Measurements from ENCODE around the gene SHISAL2A.
A peak's percentile ranks its signal among the peaks of the same experiment; 100 is the strongest.

SHISAL2A gene

DNA sequence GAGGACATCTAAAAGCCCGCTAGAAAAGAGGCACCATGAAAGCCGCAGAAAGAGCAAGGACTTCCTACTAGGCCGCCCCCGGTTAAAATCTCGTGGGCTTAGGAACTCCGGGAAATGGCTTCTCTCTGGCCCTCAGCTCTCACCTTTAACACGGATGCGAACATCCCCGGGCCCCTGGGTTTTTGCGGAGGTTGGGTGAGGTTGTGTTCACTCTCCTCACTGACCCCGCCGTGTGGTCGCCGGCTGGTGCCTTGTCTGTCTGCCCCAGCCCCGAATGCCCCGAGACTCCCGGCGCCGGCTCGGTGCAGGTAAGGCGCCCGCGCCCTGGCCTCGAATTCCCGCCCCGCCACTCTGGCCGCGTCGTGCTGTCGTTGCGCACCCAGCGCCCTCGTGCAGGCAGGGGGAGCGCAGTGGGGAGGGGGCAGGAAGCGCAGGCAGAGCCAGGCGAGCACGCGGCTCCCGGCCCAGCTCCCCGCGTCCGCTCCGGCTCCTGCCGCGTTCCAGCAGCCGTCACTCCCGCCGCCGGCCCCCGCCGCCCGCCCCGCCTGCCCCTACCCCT, at the start of gene SHISAL2A:
Gene SHISAL2A, plus strand, starts transcription at position 437 of the 559 bp plus-strand sequence. CDS start 326 bp downstream, outside the sequence.
- DNase-seq (ENCODE audit: low spot score) = no peak

GRCh38 chr1:52585474-52585873, 47.5 kb upstream of the SHISAL2A start:
- no peak for DNase-seq (ENCODE audit: low spot score)

DNA sequence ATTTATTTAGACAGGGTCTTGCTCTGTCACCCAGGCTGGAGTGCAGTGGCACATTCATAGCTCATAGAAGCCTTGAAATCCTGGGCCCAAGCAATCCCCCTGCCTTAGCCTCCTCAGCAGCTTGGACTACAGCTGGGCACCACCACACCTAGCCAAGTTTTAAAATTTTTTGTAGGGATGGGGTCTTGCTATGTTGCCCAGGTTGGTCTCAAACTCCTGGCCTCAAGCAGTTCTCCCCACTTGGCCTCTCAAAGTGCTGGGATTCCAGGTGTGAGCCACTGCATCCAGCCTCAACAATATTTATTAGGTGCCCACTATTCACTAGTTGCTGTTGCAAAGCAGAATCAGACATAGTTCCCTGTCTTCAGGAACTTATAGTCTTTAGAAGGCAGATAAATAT, 44.9 kb upstream of the SHISAL2A start:
- no peak for DNase-seq (ENCODE audit: low spot score)

- DNase-seq (ENCODE audit: low spot score) = no peak
Measured at GRCh38 chr1:52588535-52588934, 44.4 kb upstream of the SHISAL2A start.

DNA sequence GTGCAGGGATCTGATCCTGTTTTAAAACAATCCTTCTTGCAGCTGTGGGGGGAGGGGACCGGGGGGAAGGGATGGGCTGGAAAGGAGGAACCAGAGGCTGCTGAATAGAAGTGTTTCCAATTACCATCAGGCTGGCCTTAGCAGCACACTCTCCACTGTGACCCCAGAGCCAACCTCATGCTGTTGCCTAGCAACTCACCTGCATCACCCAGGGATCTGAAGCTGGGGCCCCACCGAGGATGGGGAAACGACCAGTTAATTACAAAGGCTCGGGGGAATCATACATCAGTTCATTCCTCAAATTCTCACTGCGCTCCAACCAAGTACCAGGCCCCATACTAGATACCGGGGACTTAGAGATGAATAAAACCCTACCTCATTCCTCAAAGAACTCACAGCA, 42.7 kb upstream of the SHISAL2A start:
- DNase-seq (ENCODE audit: low spot score) = no peak

DNA sequence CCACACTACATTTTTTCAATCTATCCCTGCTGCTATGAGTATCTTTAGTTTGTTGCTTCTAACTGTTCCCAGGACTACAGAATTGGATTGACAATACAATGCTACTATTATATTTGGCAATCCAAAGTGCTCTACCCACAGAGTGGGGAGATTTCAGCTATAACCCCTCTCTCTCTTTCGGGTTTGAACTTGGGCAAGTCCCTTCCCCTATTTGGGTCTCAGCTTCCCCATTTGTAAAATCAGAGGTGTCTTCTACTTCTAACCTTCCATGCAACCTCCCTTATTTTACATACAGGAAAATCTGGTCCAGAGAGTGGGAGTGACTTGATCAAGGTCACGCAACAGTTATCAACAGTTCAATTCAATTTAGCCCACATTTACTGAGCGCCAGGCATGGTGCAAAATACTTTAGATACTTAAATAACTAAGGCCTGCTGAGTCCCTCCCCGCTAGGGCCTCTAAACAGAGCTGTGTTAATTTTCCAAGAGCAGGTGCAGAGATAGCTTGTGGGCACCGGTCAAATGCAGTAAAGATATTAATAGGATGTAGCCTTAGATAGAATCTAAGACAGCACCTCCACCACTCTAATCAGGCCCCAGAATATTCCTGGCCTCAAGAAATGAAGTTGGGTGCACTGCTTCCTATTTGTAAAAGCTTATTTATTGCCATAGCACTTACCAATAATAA, 40.2 kb upstream of the SHISAL2A start:
- no peak for DNase-seq (ENCODE audit: low spot score)

- no peak for DNase-seq (ENCODE audit: low spot score)
Measured at GRCh38 chr1:52593495-52593894, 39.5 kb upstream of the SHISAL2A start.

DNA sequence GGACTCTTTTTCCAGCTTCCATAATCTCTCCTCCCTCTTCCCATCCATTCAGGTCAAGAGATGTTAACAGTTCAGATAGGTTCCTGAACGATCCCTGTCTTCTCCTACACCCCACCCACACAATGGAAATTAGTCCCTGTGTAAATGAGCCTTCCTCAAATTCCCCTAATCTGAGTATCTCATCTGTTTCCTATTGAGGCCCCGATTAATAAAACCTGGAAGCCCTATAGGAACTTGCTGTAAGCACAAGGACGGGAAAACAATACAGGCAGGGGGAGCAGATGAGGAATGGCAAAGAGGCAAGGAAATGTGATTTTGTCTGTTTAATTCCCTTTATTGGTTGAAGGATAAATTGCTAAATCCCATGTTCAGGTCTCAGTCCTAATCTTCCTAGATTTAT, 37.9 kb upstream of the SHISAL2A start:
- no peak for DNase-seq (ENCODE audit: low spot score)

GRCh38 chr1:52597912-52598311, 35.1 kb upstream of the SHISAL2A start:
- DNase-seq (ENCODE audit: low spot score) = no peak

DNA sequence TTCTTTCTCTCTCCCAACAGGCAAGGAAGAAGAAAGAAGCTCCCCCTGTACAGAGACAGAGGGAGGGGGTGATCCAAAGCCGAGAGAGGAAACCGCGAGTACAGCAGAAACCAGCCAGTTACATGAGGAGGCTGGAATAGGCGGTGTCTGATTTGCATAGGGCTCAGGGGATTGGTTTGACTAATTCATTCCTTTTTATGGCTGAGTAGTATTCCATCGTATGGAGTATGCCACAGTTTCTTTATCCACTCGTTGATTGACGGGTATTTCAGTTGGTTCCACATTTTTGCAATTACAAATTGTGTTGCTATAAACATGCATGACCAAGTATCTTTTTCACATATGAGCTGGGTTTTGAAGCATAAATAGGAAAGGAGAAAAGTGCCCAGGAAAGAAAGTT, 34.2 kb upstream of the SHISAL2A start:
- no peak for DNase-seq (ENCODE audit: low spot score)

DNA sequence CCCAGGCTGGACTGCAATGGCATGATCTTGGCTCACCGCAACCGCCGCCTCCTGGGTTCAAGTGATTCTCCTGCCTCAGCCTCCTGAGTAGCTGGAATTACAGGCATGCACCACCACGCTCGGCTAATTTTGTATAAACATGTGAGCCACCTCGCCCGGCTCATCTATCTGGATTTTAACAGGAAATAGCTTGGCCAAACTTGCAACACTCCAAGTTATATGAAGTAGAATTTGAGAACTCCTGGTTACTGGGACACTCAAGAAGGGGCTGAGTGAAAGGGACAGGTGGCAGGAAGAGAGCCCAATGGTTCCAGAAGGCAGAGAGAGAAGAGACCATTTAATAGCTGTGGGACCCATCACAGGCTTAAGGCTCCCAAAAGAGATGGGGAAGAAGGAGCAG, 33.7 kb upstream of the SHISAL2A start:
- DNase-seq (ENCODE audit: low spot score) = no peak

DNA sequence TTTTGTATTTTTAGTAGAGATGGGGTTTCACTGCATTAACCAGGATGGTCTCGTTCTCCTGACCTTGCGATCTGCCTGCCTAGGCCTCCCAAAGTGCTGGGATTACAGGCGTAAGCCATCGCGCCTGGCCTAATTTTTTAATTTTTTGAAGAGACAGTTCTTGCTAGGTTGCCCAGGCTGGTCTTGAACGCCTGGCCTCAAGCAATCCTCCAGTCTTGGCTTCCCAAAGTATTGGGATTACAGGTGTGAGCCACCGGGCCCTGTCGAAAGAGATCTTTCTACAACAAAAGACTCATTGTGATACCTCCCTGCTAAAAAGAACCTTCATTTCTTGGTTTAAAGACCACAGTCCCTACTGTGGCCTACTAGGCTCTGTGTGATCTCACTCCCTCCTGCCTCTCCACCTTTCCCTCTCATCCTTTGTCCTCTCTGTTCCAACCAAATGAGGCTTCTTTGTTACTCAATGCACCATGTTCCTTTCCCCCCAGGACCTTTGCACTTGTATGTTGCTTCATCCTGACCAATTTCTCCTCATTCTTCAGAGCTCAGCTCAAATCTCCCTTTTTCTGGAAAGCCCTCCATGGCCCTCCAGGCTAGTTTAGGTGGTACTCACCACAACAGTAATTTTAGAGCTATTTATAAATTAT, 32.3 kb upstream of the SHISAL2A start:
- no peak for DNase-seq (ENCODE audit: low spot score)

DNA sequence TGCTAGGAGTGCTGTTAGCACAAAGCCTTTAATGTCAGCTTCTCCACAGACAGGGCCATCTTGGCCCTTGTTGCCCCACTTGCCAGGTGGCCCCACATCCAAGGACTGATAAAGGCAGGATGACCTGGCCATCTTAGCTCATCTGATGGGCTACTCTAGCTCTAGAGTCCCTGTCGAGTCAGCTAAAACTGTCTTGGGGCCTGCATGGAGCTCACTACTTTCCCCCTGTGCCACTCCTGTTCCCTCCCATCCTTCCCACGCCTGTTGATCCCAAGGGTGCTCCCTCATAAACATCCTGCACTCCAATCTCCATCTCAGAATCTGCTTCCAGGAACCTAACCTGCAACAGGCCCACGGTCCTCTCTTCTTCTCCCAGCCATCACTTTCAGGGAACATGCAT, 31.4 kb upstream of the SHISAL2A start:
- no peak for DNase-seq (ENCODE audit: low spot score)

GRCh38 chr1:52601991-52602855, 30.7 kb upstream of the SHISAL2A start, which contains the start of gene GPX7:
GPX7 (plus strand) TSS chr1:52602371; CDS start chr1:52602410, 39 bp downstream.
- DNase-seq (ENCODE audit: low spot score) = peak; percentile 72

DNA sequence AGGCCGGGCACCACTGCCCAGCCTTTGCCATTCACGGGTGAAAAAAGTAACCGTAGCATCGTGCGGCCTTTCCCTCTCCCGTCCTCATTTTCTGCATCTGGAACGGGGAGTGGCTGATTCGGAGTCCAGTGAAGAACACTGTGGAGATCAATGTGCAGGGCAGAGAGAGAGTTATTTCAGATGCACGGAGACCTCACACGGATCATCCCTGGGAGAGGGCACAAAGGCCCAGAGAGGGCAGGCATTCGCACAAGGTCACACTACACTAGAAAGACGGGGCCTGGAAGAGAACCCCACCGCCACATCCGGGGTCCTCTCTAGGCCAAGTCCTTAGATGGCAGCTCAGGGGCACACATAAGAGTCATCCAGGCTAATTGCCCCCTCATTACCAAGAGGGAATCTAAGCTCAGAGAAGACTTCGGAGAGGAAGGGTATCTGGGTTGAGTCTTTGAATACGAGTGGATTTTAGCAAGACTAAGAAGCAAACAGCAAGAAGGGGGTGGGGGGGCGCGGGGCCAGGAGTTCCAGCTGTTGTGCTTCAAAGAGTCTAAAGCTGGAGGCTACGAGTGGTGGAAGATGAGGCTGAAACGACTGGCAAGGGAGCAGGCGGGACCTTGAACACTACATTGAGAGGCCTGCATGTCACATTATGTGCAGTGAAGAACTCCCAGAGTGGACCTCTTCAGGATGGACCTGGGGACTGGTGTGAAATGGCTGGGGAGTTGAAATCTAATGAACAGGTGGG, 29.9 kb upstream of the SHISAL2A start:
- peak; percentile 74 for DNase-seq (ENCODE audit: low spot score)

DNA sequence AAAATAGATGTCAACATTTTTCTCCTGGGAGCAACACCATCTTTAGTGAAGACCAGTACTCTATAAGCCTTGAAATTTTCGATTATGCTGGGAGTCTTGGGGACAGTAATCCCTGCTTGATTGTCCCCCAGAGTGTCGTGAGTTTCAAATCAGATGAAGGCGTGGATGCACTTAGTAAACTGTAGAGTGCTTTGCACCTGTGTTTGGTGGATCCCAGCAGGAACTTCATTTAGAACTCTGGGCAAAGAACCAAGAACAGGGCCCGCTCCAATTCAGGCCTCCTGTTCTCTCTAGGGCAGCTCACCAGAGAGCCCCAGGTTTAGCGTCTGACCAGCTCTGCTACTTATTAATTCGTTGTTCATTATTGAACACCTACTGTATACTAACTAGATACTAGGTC, 29.3 kb upstream of the SHISAL2A start:
- no peak for DNase-seq (ENCODE audit: low spot score)

DNA sequence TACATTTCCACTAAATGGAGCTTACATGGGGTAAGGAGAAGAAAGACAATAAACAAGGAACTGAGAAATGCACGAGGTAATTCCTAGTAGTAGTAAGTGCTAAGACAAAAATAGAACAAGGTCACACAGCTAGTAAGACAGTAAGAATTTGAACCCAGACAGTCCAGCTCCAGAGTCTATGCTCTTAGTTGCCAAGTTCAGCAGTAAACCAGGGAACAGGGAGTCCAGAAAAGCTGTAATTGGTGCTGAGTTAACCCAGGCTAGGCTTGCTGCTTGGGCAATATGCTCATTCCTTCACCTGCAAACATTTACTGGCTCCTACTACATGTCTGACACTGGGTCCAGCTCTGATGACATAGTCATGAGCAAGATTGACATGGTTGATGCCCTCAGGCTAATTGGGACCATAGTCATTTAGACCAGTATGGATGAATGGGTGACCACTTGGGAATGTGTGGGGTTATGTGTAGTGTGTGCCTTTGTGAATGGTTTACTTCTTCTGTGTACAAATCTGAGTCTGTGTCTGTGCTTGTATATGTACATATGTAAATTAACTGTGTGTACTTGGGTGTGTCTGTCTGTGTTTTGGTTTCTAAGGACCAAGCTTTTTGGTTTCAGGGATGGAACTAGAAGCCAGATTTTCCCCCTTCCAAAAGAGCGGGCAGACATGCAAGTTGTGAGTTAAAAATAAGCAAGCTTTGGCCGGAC, 28.8 kb upstream of the SHISAL2A start:
- DNase-seq (ENCODE audit: low spot score) = no peak

DNA sequence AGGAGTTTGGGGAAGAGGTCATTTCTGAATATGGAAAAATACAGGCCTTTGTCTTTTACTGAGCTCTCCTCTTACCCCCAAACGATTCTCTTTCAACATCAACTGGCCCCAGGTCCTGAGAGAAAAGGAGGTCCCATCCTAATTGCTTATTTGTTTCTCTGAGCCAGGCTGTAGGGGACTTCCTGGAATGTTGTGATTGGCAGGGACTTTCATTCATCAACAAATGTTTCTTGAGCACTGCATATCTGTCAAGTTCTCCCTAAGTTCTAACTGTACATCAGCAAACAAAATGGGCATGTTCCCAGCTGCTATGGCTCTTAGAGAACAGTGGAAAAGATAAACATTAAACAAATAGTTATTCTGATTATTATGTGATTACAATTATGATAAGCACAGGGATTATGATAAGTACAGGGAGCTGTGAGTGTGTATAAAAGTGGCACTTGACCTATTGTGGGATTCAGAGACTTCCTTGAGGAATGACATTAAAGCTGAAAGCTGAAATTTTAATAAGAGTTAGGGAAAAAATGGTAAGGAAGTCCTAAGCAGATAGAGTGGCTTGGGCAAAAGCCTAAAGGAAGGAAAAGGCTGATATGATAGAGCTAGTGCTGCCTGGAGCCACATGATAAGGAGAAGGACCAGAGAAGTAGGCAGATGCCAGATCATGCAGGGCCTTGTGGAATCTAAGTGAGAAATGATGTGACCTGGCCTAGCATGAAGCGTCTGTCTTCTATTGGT, 19.2 kb upstream of the SHISAL2A start:
- DNase-seq (ENCODE audit: low spot score) = no peak

GRCh38 chr1:52614671-52615070, 18.3 kb upstream of the SHISAL2A start:
- DNase-seq (ENCODE audit: low spot score) = no peak

GRCh38 chr1:52615489-52616042, 17.4 kb upstream of the SHISAL2A start:
- no peak for DNase-seq (ENCODE audit: low spot score)
